MM.1S (cell line): ENCODE results near the gene PTPN1.

Source experiments
- CTCF ChIP-seq: fragments of 300-600 bp; sonication (generic); IDR thresholded peaks from 2 replicates; pipeline ENCODE4 v1.5.1; 2016; ENCODE audit warnings: antibody characterized with exemption, low read length, mixed read lengths
- EZH2 ChIP-seq: fragments of 300-600 bp; sonication (generic); optimal IDR thresholded peaks from 2 replicates; pipeline ENCODE3; 2017; ENCODE audit warnings: low read depth, mild to moderate bottlenecking, antibody characterized with exemption, low read length, mixed read lengths
- EZH2phosphoT487 ChIP-seq: fragments of 300-600 bp; sonication (generic); IDR thresholded peaks from 2 replicates; pipeline ENCODE4 v1.6.1; 2018; ENCODE audit warnings: antibody characterized with exemption, low read length

- no peak for TF ChIP-seq EZH2
- no peak for TF ChIP-seq EZH2phosphoT487
- TF ChIP-seq CTCF = no peak
Measured at GRCh38 chr20:50610212-50610718, 100.1 kb downstream of the PTPN1 start.
